ENCODE data around the gene TBX1. TPM values are rescaled to one million over a fixed set of nuclear protein-coding genes. Genes with fewer than 3 reads are reported as not detected.

Gene TBX1
- total RNA-seq, 1 experiment from 2014 or later = 3.9 TPM

GRCh38 chr22:19728271-19728670, 32.3 kb upstream of the TBX1 start:
- intact Hi-C loops (cut with micrococcal nuclease) = no loop called here
- H3K9me2 ChIP-seq (ENCODE audit: insufficient read depth) = no peaks in the 10 kb centered on the region
- H3K4me1 ChIP-seq (ENCODE audit: control insufficient read depth in 1 of 2, insufficient read depth in 2 of 2, low read length in 2 of 2) = peaks cover 3 to 18% of the 10 kb centered on the region in 2 experiments; a peak in 3 of 4 replicates
- no TSS peak for BruUV-seq (replicated peaks)
- H3K36me3 ChIP-seq (ENCODE audit: control insufficient read depth in 1 of 2, insufficient read depth in 2 of 2, low read length in 2 of 2) = no peaks in the 10 kb centered on the region
- ChIA-PET POLR2A (no interaction called here), CTCF (no interaction called here), RAD21 (ENCODE audit: low non-redundant PET in 1 of 2, low total read pairs in 2 of 2, uncharacterized antibody in 2 of 2, unreplicated experiment in 2 of 2) (no interaction called here)
- H4K20me1 ChIP-seq (ENCODE audit: insufficient read depth) = no peaks in the 10 kb centered on the region
- no peaks in the 10 kb centered on the region for H3K9me3 ChIP-seq (ENCODE audit: control insufficient read depth in 1 of 2, insufficient read depth in 1 of 2, low read depth in 1 of 2, low read length in 2 of 2)
- TF ChIP-seq YY1 (IDR thresholded peaks at IDR 0.05; ENCODE audit: extremely low read depth, insufficient replicate concordance, low read depth, low read length) = no peak
- TF ChIP-seq MAX (IDR thresholded peaks at IDR 0.05) = no peak
- no peak for TF ChIP-seq ELF1 (IDR thresholded peaks at IDR 0.05; ENCODE audit: borderline replicate concordance, low read depth)
- TF ChIP-seq ATF3 (IDR thresholded peaks at IDR 0.05) = no peak
- TF ChIP-seq FOSL1 (IDR thresholded peaks at IDR 0.05; ENCODE audit: low read depth) = no peak
- TF ChIP-seq EZH2 (IDR thresholded peaks at IDR 0.05) = no peak
- no peak for TF ChIP-seq ZNF274 (IDR thresholded peaks at IDR 0.05; ENCODE audit: low read depth, low read length)
- TF ChIP-seq REST (IDR thresholded peaks at IDR 0.05; ENCODE audit: low read depth) = no peak
- no peak for TF ChIP-seq POLR2AphosphoS5 (IDR thresholded peaks at IDR 0.05; ENCODE audit: low read depth, low read length)
- no peak for TF ChIP-seq CBX3 (IDR thresholded peaks at IDR 0.05; ENCODE audit: low read depth)
- no peak for TF ChIP-seq JUND (IDR thresholded peaks at IDR 0.05)
- no peak for TF ChIP-seq CEBPB (IDR thresholded peaks at IDR 0.05; ENCODE audit: low read depth)
- no peak for TF ChIP-seq POLR2A (IDR thresholded peaks at IDR 0.05; ENCODE audit: borderline replicate concordance, extremely low read depth, insufficient read depth, insufficient read length)
- TF ChIP-seq ZBTB33 (IDR thresholded peaks at IDR 0.05; ENCODE audit: extremely low read depth, insufficient replicate concordance, low read length) = no peak
- no peak for TF ChIP-seq SP1 (IDR thresholded peaks at IDR 0.05; ENCODE audit: low read depth)
- no peak for TF ChIP-seq TCF7L2 (IDR thresholded peaks at IDR 0.05; ENCODE audit: borderline replicate concordance, extremely low read depth, insufficient read depth, insufficient read length)
- TF ChIP-seq ZFX (IDR thresholded peaks at IDR 0.05) = no peak
- no peak for TF ChIP-seq SIN3A (IDR thresholded peaks at IDR 0.05; ENCODE audit: low read depth)
- TF ChIP-seq EZH2phosphoT487 (IDR thresholded peaks at IDR 0.05; ENCODE audit: borderline replicate concordance) = no peak
- H2AFZ ChIP-seq (ENCODE audit: low read depth, low read length, poor library complexity, severe bottlenecking) = no peak overlapping the region
- no peak overlapping the region for H3K9ac ChIP-seq (ENCODE audit: low read length)
- no peak overlapping the region for H3K4me3 ChIP-seq (replicated peaks in 1 of 2; ENCODE audit: low read depth in 1 of 2, low read length in 2 of 2)
- ATAC-seq = no peak
- H3K79me2 ChIP-seq (ENCODE audit: insufficient read depth, low read length) = no peaks in the 10 kb centered on the region
- no peak overlapping the region for H3K27ac ChIP-seq (ENCODE audit: low read depth, low read length)
- no peak overlapping the region for H3K4me2 ChIP-seq (ENCODE audit: low read length)
- H3K27me3 ChIP-seq (ENCODE audit: insufficient read depth, low read length) = no peaks in the 10 kb centered on the region
- DNase-seq (ENCODE audit: low read depth, low spot score) = no peak

Data from HCT116 (cell line).